Lower lobe of right lung (tissue), 2 donors: ENCODE results near the gene KBTBD4. TPM values are rescaled to one million over a fixed set of nuclear protein-coding genes. Genes with fewer than 3 reads are reported as not detected.
A peak's percentile ranks its signal among the peaks of the same experiment; 100 is the strongest.
"Not testable (repeated sequence)": the region's sequence is repeated elsewhere in the genome, so short reads cannot be mapped to it uniquely, and the experiment has no call there.

ENCODE experiments used
- ATAC-seq, 2 donors: fragments of 200-7000 bp; cut with Tn5 transposase; one replicate each; pipeline ENCODE4 v1.9.1; 2020 to 2022; ENCODE audit warnings: mild to moderate bottlenecking in 2 of 2, moderate library complexity in 2 of 2
- DNase-seq: peaks from one replicate; pipeline ENCODE4 v3.0.0-alpha.2; 2020
- H3K27ac ChIP-seq: fragments of 200-600 bp; one replicate; pipeline ENCODE4 v1.8.0; 2022
- H3K27me3 ChIP-seq: fragments of 200-600 bp; one replicate; pipeline ENCODE4 v1.8.0; 2022; ENCODE audit warnings: low read depth
- H3K36me3 ChIP-seq: fragments of 200-600 bp; one replicate; pipeline ENCODE4 v1.8.0; 2022; ENCODE audit warnings: mild to moderate bottlenecking
- H3K4me1 ChIP-seq: fragments of 200-600 bp; one replicate; pipeline ENCODE4 v1.8.0; 2022
- H3K4me3 ChIP-seq: fragments of 200-600 bp; one replicate; pipeline ENCODE4 v1.8.0; 2022; ENCODE audit warnings: mild to moderate bottlenecking
- H3K9me3 ChIP-seq: fragments of 200-600 bp; one replicate; pipeline ENCODE4 v1.8.0; 2022
- CTCF ChIP-seq: fragments of 200-600 bp; IDR thresholded peaks from one replicate; pipeline ENCODE4 v1.8.0; 2022; ENCODE audit warnings: antibody characterized with exemption, mild to moderate bottlenecking
- intact Hi-C: fragments of 100-400 bp; cut with DNase I; formaldehyde crosslinking; loops from one replicate; pipeline ENCODE4 v1.11.0; 2022
- total RNA-seq: library from RNA; stranded (reverse); fragmentation: NEBNext Ultra II Directional; extraction: Animal tissue kit (Norgen Biotek cat#: 25700); gene quantifications from one replicate; pipeline ENCODE4 v1.2.1, GENCODE V29; 2021
- donor health status: DM: no; HTN: yes; CAD: no; lungs with severe emphysema.

KBTBD4 gene
- total RNA-seq, 1 donor from 2014 or later = 13.4 TPM

GRCh38 chr11:47553406-47553743 lies 25.4 kb downstream of the KBTBD4 start:
- DNase-seq (no peak), ATAC-seq (peak; percentile 35 to 42)
- Histone ChIP-seq H3K4me1 (peaks cover 33% of the 10 kb centered on the region), H3K27ac (peak overlapping the region; percentile 91), H3K9me3 (no peaks in the 10 kb centered on the region), H3K36me3 (no peaks in the 10 kb centered on the region), H3K4me3 (peak overlapping the region; percentile 96), H3K27me3 (no peaks in the 10 kb centered on the region)
- intact Hi-C loops = no loop called here
- peak; percentile 35 for TF ChIP-seq CTCF

DNA sequence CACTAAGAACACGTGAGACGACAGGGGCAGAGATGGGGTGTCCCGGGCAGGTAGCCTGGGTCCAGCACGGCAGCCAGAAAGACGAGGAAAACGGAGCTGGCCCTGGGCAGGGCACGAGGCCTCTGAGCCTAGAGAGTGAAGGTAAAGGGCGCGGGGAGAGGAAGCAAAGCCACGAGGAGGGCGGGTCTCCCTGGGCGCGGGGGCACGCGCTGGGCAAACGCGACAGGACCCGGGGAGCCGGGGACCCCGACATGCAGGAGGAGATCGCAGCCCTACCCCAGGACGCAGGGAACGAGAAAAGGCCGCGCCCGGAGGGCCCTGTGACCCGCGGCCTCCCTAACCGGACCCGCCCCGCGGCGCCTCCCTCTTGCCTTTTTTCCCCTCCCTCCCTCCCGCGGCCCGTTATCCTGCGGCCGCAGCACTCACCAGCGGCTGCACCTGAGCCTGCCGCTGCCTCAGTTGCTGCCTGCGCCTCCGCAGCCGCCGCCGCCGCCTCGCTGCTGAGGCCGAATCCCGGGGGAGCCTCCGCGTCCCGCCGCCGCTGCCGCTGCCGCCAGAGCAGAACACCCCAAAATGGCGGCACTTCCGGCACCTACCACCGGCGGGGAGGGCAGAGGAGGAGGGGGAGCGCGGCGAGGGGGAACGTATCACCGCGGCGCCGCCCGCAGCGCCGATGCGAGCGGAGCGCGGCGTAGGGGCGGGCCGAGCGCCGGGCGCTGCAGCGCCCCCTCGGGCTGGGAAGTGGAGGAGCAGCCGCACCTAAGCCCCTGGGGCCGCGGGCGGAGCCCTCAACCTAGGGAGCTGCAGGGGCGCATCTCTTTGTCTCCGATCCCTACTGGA lies 26.0 kb downstream of the KBTBD4 start, which contains the start of gene CELF1:
Gene CELF1, minus strand, starts transcription at position 567 of the 840 bp plus-strand sequence. CDS start 53,609 bp downstream, outside the sequence.
- Histone ChIP-seq H3K9me3 (no peaks in the 10 kb centered on the region), H3K27ac (peak within 1 kb of the TSS; percentile 91), H3K4me3 (peak within 1 kb of the TSS; percentile 96), H3K27me3 (no peaks in the 10 kb centered on the region), H3K4me1 (peaks cover 39% of the 10 kb centered on the region), H3K36me3 (no peaks in the 10 kb centered on the region)
- peak; percentile 93 for TF ChIP-seq CTCF
- intact Hi-C loops = no loop called here
- ATAC-seq (peak; percentile 99 to 100), DNase-seq (peak; percentile 95)

GRCh38 chr11:47552056-47552565 lies 26.7 kb downstream of the KBTBD4 start:
- H3K9me3 ChIP-seq = no peaks in the 10 kb centered on the region
- DNase-seq = no peak
- TF ChIP-seq CTCF = no peak
- H3K4me3 ChIP-seq = peak overlapping the region; percentile 96
- no peaks in the 10 kb centered on the region for H3K36me3 ChIP-seq
- intact Hi-C loops = no loop called here
- H3K4me1 ChIP-seq = peaks cover 46% of the 10 kb centered on the region
- H3K27ac ChIP-seq = peak overlapping the region; percentile 91
- no peaks in the 10 kb centered on the region for H3K27me3 ChIP-seq
- peak; percentile 39 to 41 for ATAC-seq

- Histone ChIP-seq H3K4me1 (peaks cover 53% of the 10 kb centered on the region), H3K36me3 (peaks cover 4% of the 10 kb centered on the region), H3K27ac (peak overlapping the region; percentile 8), H3K4me3 (peak overlapping the region; percentile 96), H3K9me3 (no peaks in the 10 kb centered on the region), H3K27me3 (no peaks in the 10 kb centered on the region)
- no peak for TF ChIP-seq CTCF
- ATAC-seq = no peak
- intact Hi-C loops = no loop called here
- DNase-seq = no peak
Observed at GRCh38 chr11:47551086-47551485, 27.7 kb downstream of the KBTBD4 start.

- intact Hi-C loops = no loop called here
- no peak for ATAC-seq
- Histone ChIP-seq H3K27ac (no peak overlapping the region), H3K36me3 (peaks cover 4% of the 10 kb centered on the region), H3K9me3 (no peaks in the 10 kb centered on the region), H3K4me3 (peak overlapping the region; percentile 96), H3K4me1 (peaks cover 53% of the 10 kb centered on the region), H3K27me3 (no peaks in the 10 kb centered on the region)
- no peak for DNase-seq
- TF ChIP-seq CTCF = no peak
Observed at GRCh38 chr11:47550288-47551047, 28.3 kb downstream of the KBTBD4 start.

GRCh38 chr11:47546274-47546673 lies 32.5 kb downstream of the KBTBD4 start:
- H3K4me1 ChIP-seq = peaks cover 55% of the 10 kb centered on the region
- H3K27me3 ChIP-seq, H3K27ac ChIP-seq, H3K4me3 ChIP-seq, ATAC-seq, intact Hi-C loops, H3K9me3 ChIP-seq, DNase-seq, H3K36me3 ChIP-seq: not testable (repeated sequence)
